HG02623 (cell line): ENCODE data around the gene ILKAP.

ENCODE experiments used
- ATAC-seq: cut with Tn5 transposase; IDR thresholded peaks from one replicate; pipeline ENCODE4 v1.9.1; 2021; ENCODE audit warnings: moderate library complexity; ENCODE audit not compliant: unreplicated experiment

ILKAP gene, protein sequence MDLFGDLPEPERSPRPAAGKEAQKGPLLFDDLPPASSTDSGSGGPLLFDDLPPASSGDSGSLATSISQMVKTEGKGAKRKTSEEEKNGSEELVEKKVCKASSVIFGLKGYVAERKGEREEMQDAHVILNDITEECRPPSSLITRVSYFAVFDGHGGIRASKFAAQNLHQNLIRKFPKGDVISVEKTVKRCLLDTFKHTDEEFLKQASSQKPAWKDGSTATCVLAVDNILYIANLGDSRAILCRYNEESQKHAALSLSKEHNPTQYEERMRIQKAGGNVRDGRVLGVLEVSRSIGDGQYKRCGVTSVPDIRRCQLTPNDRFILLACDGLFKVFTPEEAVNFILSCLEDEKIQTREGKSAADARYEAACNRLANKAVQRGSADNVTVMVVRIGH

DNA sequence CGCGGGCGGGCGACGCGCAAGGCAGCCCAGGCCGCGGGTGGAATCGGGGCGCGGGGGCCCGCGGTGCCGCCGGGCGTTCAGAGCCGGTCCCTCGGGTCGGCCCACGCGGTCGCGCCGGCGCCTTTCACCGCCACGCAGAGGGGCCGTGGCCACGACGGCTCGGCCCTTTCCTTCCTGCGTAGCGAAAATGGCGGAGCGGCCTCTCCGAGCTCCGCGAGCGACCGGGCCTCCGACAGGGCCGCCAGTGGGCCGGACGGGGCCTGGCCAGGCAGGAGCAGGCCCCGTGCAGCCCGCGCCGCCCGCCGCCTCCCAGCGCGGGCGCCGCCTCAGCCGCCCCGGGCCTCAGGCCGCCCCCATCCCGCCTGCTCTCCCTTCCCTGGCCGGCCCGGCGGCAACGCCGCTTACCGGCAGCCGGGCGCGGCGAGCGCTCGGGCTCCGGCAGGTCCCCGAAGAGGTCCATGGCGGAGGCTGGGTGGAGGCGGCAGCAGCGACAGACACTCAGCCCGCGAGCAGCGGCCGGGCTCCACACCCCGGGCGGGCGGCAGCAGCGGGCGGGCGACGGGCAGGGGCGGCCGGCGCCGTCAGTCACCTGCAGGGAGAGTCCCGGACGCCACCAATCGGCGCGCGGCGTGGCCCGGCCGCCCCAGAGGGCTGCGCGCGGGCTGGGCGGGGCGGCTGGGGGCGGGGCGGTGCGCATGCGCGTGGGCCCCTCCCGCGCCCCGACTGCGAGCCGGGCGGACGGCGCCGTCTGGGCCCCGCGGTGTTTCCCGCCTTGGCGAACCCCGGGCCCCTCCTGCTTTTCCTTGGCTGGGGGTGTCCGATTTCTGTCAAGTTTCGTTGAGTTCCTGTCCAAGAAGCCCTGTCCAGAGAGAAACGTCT, at the start of gene ILKAP:
Gene ILKAP (minus strand): TSS at position 602 of the 879 bp plus-strand sequence. CDS start 142 bp downstream, at position 460.
- ATAC-seq, result peak; percentile 94

DNA sequence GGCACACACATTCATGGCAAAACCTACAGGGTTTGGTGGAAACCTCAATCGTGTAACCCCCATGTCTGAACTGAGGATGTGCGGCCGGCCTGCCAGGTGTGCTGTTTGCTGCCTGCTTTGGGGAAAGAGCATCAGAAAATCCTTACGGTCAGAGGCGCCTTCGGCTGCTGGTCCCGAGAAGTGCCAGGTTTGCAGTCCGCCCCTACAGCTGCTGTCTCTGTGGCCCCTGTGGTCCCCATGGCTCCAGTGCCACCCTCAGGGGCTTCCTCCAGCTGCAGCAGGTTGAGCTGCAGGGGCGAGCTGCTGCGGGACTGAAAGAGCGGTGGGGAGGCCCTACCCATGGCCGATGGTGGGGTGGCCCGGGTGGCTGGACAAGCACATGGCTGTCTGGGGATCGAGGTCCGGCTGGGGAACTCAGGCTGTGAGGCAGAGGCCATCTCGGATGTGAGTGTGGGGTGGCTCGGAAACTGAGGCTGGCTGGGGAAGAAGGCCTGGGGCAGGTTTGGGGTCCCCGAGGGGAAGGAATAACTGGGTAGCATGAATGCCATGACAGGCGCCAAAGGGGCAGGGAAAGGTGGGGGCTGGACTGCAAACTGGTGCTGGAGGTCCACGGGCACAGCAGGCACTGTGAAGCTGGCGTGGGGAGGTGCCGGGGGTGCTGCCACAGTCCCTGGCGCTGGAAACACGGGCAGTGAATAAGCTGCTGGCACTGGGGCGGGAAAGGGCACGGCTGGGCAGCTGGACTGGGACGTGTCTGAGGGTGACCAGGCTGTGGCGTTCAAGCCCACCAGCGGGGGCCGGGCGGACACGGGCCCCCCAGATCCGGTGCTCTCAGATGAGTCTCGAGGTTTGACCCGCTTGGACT, 49.5 kb upstream of the ILKAP start:
- no peak for ATAC-seq

DNA sequence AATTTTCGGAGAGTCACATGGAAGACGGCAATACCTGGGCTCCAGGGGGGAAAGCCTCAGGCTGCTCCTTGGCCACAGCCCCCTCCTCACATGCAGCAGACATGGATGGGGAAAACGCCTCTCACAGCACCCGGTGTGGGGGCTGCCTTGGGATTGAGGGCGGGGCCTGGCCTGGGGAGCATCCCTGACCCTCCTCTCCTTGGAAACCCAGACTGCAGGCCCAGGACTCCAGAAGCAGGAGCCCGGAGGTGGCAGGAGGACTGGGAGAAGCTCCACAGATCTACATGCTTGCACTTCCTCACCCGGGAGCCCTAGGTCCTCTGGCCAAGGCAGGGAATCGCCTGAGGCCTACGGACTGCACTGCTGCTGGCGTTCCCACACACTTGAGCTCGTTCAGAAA, 48.5 kb upstream of the ILKAP start:
- no peak for ATAC-seq

DNA sequence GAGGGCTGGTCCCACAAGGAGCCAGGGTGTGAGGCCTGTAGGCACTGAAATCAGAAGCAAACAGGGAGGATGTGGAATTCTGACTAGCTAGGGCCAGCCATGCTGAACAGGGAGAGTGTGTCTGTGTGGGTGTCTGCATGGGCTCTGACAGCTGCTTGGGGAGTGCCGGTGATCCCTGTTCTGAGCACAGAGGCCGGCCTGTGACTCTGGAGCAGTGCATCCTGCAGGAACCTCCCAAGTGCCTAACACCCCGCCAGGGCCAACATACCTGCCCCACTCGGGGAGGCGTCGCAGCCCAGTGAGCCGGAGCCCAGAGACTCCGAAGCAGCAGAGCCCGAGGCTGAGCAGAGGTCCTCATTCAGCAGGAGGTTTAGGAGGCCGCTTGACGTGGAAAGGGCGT, 47.8 kb upstream of the ILKAP start:
- no peak for ATAC-seq

DNA sequence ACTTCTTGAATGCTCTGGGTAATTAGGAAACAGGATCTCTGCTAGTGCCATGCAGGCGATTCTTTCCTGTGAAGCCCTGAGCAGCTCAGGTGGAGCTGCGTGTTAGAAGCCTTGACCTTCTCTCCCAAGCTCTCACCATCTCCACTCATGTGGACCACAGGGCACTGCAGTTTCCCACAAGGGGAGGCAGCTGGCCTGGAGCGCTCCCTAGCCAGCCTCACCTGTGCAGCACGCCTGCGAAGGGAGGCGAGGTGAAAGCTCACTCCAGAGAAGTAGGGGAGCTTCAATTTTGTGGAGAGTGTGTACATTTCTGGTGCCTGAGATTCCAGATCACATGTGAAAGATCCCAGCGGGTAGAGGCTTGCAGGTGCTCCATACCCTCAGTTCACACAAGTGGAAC, 47.4 kb upstream of the ILKAP start:
- no peak for ATAC-seq

DNA sequence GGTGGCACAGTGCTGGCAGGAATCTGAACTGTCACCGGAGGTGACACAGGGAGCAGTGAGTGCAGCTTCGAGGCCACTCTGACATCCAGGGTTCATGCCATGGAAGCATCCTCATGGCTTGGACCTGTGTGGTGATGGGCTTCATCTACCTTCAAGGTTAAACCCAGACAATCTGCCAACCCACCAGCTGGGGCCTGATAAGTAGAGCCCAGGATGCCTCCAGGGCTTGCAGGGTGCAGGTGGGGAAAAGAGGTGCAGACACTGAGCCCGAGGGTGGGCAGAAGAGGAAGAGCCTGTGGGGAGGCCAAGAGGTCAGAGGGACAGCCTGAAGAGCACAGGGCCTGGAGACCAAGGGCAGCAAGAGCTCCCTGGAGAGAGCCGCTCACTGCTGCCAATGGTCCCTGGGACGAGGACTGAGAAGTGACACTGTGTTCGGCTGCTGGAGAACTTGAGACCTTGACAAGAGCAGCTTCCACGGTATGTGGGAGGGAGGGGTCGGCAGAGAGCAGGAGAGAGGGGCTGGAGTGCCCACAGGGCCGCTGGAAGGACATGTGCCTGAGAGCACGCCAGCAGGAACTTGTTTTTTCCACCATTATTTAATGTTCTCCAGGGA, 44.5 kb upstream of the ILKAP start:
- no peak for ATAC-seq

DNA sequence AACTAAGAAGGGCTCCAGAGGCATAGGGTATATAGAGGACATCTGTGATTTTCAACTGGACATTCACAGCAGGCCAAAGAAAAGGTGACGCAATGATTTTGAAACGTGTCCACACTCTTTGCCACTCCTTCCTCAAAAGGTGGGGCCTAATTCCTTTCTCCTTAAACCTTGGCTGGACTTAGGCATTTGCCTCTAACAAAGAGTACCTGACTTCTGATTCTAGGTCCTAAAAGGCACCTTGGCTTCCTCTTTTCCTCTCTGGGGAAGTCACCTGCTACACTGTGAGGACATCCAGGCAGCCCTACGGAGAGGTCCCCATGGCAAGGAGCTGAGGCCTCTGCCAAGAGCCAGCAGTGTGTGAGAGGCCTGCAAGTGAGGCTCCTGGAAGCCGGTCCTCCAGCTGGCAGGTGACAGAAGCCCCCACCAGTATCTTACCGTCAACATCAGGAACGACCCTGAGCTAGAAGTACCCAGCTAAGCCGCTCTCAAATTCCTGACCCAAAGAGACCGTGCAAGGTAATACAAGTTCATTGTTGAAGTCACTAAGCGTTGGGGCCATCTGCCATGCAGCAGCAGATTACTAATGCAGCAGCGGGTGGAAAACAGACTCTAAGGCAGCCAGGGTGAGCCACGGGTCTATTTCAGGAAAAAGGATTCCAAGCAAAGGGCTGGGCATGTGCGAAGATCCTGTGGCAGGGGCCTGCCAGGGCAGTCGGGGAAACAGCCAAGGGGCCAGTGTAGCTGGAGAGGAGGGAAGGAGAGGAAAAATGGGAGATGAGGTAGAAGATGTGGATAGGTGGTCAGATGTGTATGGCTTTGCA, 43.7 kb upstream of the ILKAP start:
- ATAC-seq, result no peak

DNA sequence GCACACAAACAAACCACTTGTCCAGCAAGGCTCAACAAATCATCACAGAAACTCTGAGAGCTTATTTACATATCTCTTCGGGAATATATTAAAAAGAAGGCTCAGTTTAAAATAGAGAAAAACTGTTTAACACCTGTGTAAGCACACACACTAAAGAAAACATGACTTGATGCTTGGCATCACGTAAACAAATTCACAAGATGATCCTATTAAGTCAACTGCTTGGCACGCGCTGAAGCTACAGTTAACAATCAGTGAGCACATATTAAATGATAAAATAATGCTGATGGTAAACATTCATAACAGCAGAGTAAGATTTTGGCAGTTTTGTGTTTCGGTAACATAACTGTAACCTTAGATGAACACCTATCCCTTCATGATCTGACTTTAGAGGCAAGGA, 40.7 kb upstream of the ILKAP start:
- ATAC-seq, result no peak

DNA sequence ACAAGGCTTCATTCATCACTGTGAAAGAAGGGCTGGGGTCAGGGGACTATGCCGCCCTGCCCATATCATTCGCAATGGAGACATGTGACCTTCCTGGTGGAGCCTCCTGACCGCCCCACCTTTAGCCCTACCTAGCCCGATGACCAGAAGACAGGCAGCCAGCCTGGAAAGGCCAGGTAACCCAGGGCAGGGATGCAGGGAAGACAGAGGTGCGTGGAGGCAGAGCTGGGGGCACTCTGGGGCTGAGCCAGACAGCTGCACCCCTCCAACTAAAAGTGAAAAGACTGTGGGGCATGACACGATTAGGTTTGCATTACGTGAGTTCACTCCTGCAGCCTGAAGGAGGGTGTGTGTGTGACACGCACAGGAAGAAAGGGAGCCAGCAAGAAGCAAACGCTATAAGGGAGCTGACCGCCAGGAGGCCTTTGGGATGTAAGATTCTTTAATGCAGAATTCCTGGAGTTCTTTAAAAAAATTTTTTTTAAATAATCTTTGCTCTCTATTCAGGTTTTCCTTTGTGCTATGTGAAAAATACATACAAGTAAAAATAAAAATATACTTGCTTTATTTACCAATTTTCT, 40.1 kb upstream of the ILKAP start:
- ATAC-seq, result no peak

DNA sequence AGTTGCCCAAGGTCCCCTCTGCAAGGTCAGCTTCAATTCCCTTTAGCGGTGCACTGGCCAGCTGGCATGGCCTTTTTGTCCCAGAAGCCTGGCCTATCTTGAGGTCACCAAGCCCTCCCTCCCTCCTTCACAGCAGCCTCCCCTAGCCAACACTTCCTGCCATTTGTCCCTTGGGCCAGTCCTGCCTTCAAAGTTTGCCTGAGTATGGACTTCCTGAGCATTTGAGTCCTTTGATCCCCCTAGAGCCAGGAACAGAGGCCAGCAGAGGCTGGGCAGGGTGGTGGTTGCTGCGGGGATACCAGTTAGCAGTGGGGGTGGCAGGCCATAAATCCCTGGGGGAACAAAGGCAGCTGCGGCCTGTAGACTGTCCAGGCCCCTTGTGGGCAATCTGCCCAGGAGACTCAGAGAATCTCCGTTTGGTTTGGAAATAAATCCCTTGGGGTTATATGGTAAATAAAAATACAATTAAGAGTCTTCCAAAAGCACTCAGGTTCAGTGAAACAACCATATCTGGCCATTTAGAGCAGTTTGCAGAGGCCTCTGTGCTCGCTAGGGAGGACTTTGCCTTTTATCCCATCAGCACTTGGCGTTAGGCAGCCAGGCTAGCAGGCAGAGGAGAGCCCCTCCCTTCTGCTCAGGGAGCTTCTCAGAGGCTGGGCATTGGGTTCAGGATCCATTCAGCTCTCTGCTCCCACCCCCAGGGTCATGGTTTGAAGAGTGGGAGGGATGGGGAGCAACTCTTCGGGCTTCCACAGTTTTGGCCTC, 39.4 kb upstream of the ILKAP start:
- no peak for ATAC-seq

DNA sequence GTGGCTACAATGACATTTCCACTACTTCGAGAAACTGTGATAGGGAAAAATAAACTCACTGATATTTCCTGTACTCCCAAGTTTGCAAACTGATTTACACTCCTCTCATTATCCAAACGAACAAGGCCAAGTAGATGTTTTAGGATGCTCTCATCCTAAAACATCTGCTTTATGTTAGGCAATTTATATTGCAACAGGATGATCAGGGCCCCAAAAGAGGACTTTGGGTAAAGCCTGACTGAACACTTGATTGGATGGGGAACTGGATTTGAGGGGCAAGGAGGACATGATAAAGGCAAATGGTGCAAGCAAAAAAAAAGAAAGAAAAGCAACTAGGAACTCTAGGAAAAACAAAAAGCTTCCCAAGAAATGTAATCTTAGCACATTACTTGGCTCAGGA, 38.5 kb upstream of the ILKAP start:
- ATAC-seq, result no peak

DNA sequence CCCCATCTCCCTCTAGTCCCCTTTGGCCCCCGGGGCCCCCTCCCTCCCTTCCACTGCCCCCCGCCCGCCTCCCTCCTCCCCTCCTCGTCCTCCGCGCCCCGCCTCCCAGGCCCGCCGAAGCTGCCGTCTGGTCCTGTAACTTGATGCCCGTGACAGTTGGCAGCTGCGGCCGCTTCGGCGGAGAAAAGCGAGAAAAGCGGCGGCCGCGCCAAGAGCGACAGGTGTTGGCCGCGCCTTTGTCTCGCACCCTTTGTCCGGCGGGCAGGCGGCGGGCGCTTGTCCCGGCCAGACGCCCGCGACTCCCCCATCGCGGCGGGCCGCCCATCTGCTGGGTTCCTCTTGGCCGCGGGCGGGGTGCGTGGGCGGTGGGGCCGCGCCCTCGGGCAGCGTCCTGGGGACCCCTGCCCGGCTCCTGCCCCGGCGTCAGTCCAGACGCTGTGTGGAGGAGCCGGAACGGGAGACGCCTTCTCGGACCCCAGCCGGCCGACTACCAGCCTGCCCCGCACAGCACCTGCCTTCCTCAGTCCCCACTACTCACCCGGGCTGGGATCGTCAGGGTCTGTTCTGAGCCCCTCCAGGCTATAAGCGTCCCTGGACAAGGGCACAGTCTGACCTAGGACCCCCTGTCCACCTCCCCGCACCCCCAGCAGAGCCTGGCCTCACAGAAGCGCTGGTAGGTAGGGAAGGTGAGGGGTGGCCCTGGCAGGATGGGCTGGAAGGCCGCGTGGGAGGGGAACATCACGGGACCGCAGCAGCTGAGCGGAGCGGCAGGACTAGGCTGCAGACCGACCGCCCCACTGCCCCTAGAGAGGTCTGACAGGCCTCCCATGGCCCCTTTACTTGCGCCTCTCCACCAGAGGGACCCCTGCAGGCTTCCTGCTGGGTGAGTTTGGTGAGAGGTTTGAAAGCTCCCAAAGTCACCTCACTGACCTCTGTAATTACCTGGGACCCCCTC, 37.5 kb upstream of the ILKAP start:
- no peak for ATAC-seq

DNA sequence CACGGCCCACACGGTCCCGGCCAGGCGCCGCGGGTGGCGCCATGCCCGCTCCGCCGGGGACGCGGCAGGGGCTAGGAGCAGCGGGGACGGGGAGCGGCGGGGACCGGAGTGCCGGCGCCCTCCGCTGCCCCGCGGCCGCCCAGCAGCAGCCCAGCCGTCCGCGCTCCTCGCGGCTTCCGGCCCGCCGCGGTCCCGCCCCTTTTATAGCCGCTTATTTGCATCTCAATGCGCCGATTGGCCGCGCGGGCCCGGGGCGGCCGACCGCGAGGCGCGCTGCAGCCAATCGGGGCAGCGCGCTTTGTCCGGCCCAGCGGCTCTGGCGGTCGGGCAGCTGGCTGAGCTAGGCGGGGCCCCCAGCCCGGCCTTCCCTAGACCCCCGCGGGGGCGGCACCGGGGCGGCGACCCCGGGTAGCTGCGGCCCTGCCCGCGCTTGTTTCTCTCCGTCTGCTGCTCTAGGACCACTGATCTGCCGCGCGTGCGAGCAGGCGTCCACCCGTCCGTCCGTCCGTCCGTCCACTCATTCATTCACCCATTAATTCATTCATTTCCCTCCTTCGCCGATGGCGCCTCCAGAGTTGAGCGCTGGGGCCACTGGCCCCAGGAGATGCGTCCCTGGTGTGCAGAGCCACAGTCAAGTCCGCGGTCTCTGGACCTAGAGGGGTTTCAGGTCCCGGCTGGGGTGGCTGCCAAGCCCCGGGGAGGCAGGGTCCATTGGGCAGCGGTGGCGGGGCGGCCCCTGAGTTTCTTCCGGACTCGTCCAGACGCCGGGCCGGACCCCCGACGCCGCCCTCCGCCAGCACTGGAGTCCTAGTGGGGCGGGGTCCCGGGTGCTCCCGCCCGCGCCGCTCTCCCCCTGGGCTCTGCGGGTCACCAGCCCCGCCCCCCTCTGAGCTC, 36.6 kb upstream of the ILKAP start, which contains the start of gene HES6:
Gene HES6 (minus strand): TSS at position 176 of the 894 bp plus-strand sequence. CDS start 133 bp downstream, at position 43.
- ATAC-seq, result peak; percentile 92

DNA sequence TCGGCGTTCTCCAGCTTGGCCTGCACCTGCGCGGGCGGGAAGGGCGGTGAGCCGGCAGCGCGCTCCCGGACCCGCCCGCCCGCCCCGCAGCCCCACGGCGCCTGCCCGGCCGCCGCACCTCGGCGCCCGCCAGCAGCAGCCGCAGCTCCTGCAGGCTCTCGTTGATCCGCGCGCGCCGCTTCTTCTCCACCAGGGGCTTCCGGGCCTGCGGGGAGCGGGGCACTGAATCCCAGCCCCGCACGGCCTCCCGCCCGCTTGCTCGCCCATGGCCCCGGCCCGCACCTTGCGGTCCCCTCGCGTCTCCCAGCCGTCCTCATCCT, 36.0 kb upstream of the ILKAP start:
- peak; percentile 6 for ATAC-seq

DNA sequence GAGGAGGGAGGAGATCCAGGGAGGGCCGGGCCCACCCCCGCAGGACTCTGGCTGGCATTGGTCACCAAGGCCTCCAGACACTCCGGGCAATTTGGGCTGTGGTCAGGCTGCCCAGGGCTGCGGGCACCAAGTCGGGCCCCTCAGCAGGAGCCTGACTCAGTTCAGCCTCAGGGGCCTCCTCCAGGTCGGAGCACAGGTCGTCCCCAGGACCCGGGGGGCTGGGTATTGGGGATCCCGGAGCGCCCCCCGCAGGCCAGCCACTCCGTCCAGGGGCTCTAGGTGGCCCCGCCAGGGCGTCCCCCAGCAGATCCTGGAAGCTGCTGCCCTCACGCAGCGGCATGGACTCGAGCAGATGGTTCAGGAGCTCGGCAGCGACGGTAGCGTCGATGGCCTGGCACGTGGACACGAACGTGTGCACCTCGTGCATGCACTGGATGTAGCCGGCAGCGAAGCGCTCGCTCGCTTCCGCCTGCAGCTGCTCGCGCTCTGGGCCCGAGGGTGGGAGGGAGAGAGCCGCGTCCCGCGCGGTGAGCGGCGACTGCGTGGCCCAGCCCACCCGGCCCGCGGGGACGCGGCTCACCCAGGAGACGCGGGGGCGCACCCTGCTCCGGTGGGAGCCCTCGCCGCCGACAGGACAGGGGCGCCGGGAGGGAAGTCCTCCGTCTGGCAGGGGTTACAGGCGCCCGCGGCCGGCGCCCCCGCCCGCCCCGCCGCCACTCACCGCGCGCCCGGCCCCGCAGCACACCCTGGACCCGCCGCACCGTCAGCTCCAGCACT, 35.5 kb upstream of the ILKAP start:
- ATAC-seq, result no peak

DNA sequence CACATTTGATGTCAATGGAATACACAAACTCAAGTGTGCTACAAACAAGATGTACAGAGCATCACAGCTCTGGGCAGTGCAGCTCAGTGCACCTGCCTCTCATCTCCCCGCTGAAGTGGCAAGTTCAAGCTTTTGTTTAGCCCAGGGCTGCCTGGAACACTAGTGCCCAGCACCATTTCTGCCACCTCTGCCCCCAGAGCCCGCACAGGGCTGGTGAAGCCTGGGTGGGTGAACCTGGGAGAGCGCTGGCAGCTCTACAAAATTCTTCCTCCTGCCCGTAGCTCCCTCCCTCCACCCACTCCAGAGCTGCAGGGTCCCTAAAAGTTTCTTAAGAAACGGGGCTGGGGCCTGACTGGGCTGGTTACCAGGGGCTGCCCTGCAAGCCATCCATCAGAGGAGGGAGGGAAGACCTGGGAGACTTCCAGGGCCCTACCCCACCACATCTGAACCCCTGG, 34.8 kb upstream of the ILKAP start:
- no peak for ATAC-seq
